Cerebellar nuclear complex (tissue), 1 donor: ENCODE results near the gene COL23A1.

Experiments
- DNase-seq, 2 experiments: peaks; one replicate each; lab custom pipeline; 2025; lab: John Stamatoyannopoulos, UW

The COL23A1 gene

GRCh38 chr5:178394074-178394473, 196.1 kb downstream of the COL23A1 start:
- DNase-seq, result no peak

GRCh38 chr5:178392931-178393394, 197.2 kb downstream of the COL23A1 start:
- DNase-seq, result no peak

GRCh38 chr5:178392386-178392785, 197.8 kb downstream of the COL23A1 start:
- DNase-seq, result no peak

GRCh38 chr5:178391480-178391879, 198.7 kb downstream of the COL23A1 start:
- DNase-seq, result no peak

GRCh38 chr5:178389796-178390195, 200.4 kb downstream of the COL23A1 start:
- DNase-seq, result peak in 1 of 2 experiments; percentile 2

GRCh38 chr5:178389026-178389729, 201.0 kb downstream of the COL23A1 start:
- DNase-seq, result no peak

GRCh38 chr5:178388386-178389025, 201.7 kb downstream of the COL23A1 start:
- DNase-seq, result no peak

GRCh38 chr5:178387856-178388190, 202.4 kb downstream of the COL23A1 start:
- no peak for DNase-seq

GRCh38 chr5:178387061-178387855, 202.9 kb downstream of the COL23A1 start:
- no peak for DNase-seq

GRCh38 chr5:178386336-178386931, 203.8 kb downstream of the COL23A1 start:
- DNase-seq, result no peak

- DNase-seq, result no peak
Measured at GRCh38 chr5:178385496-178385890, 204.7 kb downstream of the COL23A1 start.

GRCh38 chr5:178384816-178385495, 205.2 kb downstream of the COL23A1 start:
- no peak for DNase-seq

GRCh38 chr5:178383919-178384815, 206.0 kb downstream of the COL23A1 start:
- DNase-seq, result no peak

- DNase-seq, result no peak
Measured at GRCh38 chr5:178383301-178383918, 206.8 kb downstream of the COL23A1 start.

- DNase-seq, result no peak
Measured at GRCh38 chr5:178382754-178383164, 207.4 kb downstream of the COL23A1 start.

- DNase-seq, result no peak
Measured at GRCh38 chr5:178381921-178382695, 208.1 kb downstream of the COL23A1 start.

- DNase-seq, result no peak
Measured at GRCh38 chr5:178381206-178381605, 209.0 kb downstream of the COL23A1 start.

GRCh38 chr5:178380541-178381074, 209.6 kb downstream of the COL23A1 start:
- no peak for DNase-seq

GRCh38 chr5:178380086-178380485, 210.1 kb downstream of the COL23A1 start:
- DNase-seq, result no peak
